ENCODE measurements around the gene VEZF1. TPM values are rescaled to one million over a fixed set of nuclear protein-coding genes. Genes with fewer than 3 reads are reported as not detected.

VEZF1 gene
- total and polyA plus RNA-seq, 8 donors, result 62.7 to 106 (median 98.5) TPM

GRCh38 chr17:57943140-57943539 lies 44.9 kb downstream of the VEZF1 start:
- H3K9me3 ChIP-seq, result no peaks in the 10 kb centered on the region
- no peak for TF ChIP-seq CTCF (IDR thresholded peaks at IDR 0.05)
- no peak overlapping the region for H3K4me3 ChIP-seq
- no peaks in the 10 kb centered on the region for H3K36me3 ChIP-seq
- H3K27me3 ChIP-seq, result no peaks in the 10 kb centered on the region
- ATAC-seq (no peak), DNase-seq (no peak)
- peak overlapping the region in 1 of 2 donors; percentile 18 for H3K27ac ChIP-seq
- intact Hi-C loops (cut with DNase I), result no loop called here
- H3K4me1 ChIP-seq, result peaks cover 32 to 69% of the 10 kb centered on the region in 2 donors

GRCh38 chr17:57941384-57942370 lies 46.4 kb downstream of the VEZF1 start:
- no peak for TF ChIP-seq CTCF (IDR thresholded peaks at IDR 0.05)
- intact Hi-C loops (cut with DNase I), result no loop called here
- Histone ChIP-seq H3K36me3 (no peaks in the 10 kb centered on the region), H3K4me3 (no peak overlapping the region), H3K27ac (peak overlapping the region in 1 of 2 donors; percentile 50), H3K4me1 (peaks cover 18 to 66% of the 10 kb centered on the region in 2 donors), H3K27me3 (no peaks in the 10 kb centered on the region), H3K9me3 (no peaks in the 10 kb centered on the region)
- DNase-seq (no peak), ATAC-seq (peak; percentile 27)

GRCh38 chr17:57940653-57941329 lies 47.3 kb downstream of the VEZF1 start:
- H3K4me1 ChIP-seq, result peaks cover 24 to 66% of the 10 kb centered on the region in 2 donors
- no peaks in the 10 kb centered on the region for H3K27me3 ChIP-seq
- H3K36me3 ChIP-seq, result no peaks in the 10 kb centered on the region
- H3K4me3 ChIP-seq, result no peak overlapping the region
- DNase-seq, result no peak
- H3K27ac ChIP-seq, result peak overlapping the region in 1 of 2 donors; percentile 50
- H3K9me3 ChIP-seq, result no peaks in the 10 kb centered on the region
- TF ChIP-seq CTCF (IDR thresholded peaks at IDR 0.05), result no peak
- peak; percentile 57 for ATAC-seq
- intact Hi-C loops (cut with DNase I), result no loop called here

- Histone ChIP-seq H3K4me1 (peaks cover 29 to 66% of the 10 kb centered on the region in 2 donors), H3K36me3 (no peaks in the 10 kb centered on the region), H3K27me3 (no peaks in the 10 kb centered on the region), H3K4me3 (no peak overlapping the region), H3K27ac (peak overlapping the region in 1 of 2 donors; percentile 50), H3K9me3 (no peaks in the 10 kb centered on the region)
- no peak for TF ChIP-seq CTCF (IDR thresholded peaks at IDR 0.05)
- ATAC-seq (no peak), DNase-seq (no peak)
- intact Hi-C loops (cut with DNase I), result no loop called here
Observed at GRCh38 chr17:57940231-57940630, 47.8 kb downstream of the VEZF1 start.

GRCh38 chr17:57939797-57940196 lies 48.3 kb downstream of the VEZF1 start:
- intact Hi-C loops (cut with DNase I), result no loop called here
- DNase-seq (peak in 2 of 4 donors; percentile 72 to 88), ATAC-seq (peak; percentile 13)
- peaks cover 29 to 64% of the 10 kb centered on the region in 2 donors for H3K4me1 ChIP-seq
- no peak overlapping the region for H3K4me3 ChIP-seq
- H3K36me3 ChIP-seq, result no peaks in the 10 kb centered on the region
- no peaks in the 10 kb centered on the region for H3K9me3 ChIP-seq
- no peaks in the 10 kb centered on the region for H3K27me3 ChIP-seq
- no peak overlapping the region for H3K27ac ChIP-seq
- TF ChIP-seq CTCF (IDR thresholded peaks at IDR 0.05), result no peak

All from left lung (tissue), 10 donors.